Stimulated activated naive CD4-positive, alpha-beta T cell (primary cell): ENCODE measurements around the gene REXO1.

Experiments
- DNase-seq, 6 experiments: peaks; one replicate each; lab custom pipeline; 2025; lab: John Stamatoyannopoulos, UW

The REXO1 gene

DNA sequence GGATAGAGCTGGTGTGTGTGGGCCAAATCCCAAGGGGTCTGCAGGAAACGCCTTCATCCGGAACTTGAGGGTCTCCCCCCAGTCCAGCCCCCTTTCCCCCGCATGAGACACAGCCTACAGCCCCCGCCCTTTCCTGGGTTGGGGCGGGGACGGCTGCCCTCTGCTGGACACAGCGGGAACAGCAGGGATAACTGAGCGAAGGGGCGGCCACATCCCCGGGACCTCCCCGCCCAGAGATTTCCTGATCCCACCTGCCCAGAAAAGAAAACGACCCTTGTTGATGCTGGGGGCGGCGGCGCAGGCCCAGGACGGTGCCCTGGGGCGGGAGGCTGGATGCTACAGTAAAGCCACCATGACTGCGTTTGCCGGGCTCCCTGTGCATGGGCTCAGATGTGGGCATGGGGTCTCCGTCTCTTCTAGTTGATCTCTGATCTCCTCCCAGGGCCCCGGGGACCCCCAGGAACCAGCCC lies 80.8 kb downstream of the REXO1 start:
- peak in 5 of 6 experiments; percentile 41 to 74 (median 54) for DNase-seq

DNA sequence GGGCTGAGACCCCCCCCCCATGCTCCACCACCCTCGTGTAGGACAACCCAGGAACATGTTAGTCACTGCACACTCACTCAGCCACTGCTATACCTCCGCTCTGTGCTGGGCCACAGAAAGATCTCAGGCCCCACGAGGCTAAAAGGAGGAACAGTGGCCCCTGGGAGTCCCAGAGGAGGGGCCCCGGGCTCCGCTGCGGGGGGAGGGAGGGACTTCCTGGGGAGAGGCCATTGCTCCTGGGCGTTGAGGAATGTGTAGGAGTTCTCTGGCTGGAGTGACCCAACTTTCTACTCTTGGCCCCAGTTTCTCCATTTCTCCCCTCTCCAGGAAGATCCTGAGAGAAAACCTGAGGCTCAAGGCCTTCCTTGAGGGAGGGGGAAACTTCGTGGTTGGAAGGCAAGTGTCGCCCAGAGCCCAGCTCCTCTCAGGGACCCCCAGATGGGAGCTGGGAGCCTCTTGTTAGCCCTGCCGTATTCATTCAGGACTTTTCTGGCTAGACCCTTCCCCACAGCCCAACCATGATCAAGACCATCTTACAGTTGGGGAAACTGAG lies 81.4 kb downstream of the REXO1 start:
- DNase-seq: no peak

DNA sequence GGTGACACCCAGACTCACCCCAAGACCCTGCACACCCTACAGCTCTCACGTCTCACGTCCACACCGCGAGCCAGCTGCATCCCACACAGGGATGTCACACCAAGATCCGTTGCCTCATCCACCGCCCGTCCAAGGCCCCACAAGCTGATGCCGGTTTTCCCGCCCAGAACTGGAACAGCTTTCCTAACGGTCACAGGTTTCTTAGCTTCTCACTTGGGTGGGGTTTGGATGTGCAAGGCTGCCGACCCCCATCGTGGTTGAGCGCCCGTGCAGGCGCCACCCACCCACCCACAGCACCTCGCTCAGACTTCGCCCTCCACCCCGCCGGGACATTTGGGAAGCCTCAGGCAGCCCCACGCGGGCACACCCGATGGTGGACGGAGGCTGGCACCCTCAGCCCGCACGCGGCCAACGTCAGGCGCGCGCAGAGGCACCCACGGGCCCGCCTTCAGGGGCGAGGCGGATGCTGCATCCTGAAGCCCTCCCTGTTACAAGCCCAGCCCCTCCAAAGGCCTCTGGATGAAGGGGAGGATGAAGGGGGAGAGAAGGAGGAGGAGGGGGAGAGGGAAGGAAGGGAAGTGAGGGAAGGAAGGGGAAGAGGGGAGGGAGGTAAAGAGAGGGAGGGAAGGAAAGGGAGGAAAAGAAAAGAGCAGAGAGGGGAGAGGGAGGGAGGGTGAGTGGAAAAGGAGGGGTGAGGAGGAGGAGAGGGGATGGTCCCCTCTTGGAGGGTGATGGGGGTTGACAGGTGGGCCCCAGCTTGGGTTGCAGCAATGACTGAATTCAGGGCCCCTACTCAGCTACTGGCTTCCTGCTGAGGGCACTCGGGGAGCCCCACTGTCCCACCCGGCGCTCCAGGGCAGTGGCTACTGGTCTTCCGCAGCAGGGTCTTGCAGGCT lies 82.1 kb downstream of the REXO1 start:
- DNase-seq: no peak
